HG03558 (cell line): Measurements from ENCODE around the gene CBL.
"Not testable (repeated sequence)": the region's sequence is repeated elsewhere in the genome, so short reads cannot be mapped to it uniquely, and the experiment has no call there.

Experiments used
- ATAC-seq: cut with Tn5 transposase; IDR thresholded peaks from one replicate; pipeline ENCODE4 v1.9.1; 2021; ENCODE audit warnings: moderate number of reproducible peaks; ENCODE audit not compliant: unreplicated experiment; ENCODE audit errors: extremely low read depth

The CBL gene

GRCh38 chr11:119181677-119182412 lies 24.3 kb upstream of the CBL start:
- no peak for ATAC-seq

- not testable (repeated sequence) for ATAC-seq
Observed at GRCh38 chr11:119184399-119184798, 21.7 kb upstream of the CBL start.

GRCh38 chr11:119185981-119186634 lies 20.0 kb upstream of the CBL start:
- ATAC-seq = no peak

GRCh38 chr11:119187123-119187892 lies 18.8 kb upstream of the CBL start:
- no peak for ATAC-seq

- no peak for ATAC-seq
Observed at GRCh38 chr11:119188067-119188466, 18.1 kb upstream of the CBL start.

GRCh38 chr11:119188887-119189286 lies 17.3 kb upstream of the CBL start:
- ATAC-seq = no peak

- ATAC-seq = no peak
Observed at GRCh38 chr11:119189393-119189792, 16.7 kb upstream of the CBL start.

- ATAC-seq = no peak
Observed at GRCh38 chr11:119190531-119190930, 15.6 kb upstream of the CBL start.

- ATAC-seq = not testable (repeated sequence)
Observed at GRCh38 chr11:119191265-119191664, 14.9 kb upstream of the CBL start.

- no peak for ATAC-seq
Observed at GRCh38 chr11:119192111-119192510, 14.0 kb upstream of the CBL start.

GRCh38 chr11:119193001-119193400 lies 13.1 kb upstream of the CBL start:
- no peak for ATAC-seq

- ATAC-seq = no peak
Observed at GRCh38 chr11:119193626-119194025, 12.5 kb upstream of the CBL start.

- no peak for ATAC-seq
Observed at GRCh38 chr11:119194811-119195440, 11.2 kb upstream of the CBL start.

- ATAC-seq = no peak
Observed at GRCh38 chr11:119195680-119196079, 10.5 kb upstream of the CBL start.

- ATAC-seq = no peak
Observed at GRCh38 chr11:119196833-119197483, 9.2 kb upstream of the CBL start.

GRCh38 chr11:119198925-119199324 lies 7.2 kb upstream of the CBL start:
- ATAC-seq = no peak

GRCh38 chr11:119201236-119201635 lies 4.9 kb upstream of the CBL start:
- ATAC-seq = not testable (repeated sequence)

- no peak for ATAC-seq
Observed at GRCh38 chr11:119202554-119202953, 3.6 kb upstream of the CBL start.

GRCh38 chr11:119204066-119204465 lies 2.1 kb upstream of the CBL start:
- no peak for ATAC-seq

- no peak for ATAC-seq
Observed at GRCh38 chr11:119205080-119205479, 1.1 kb upstream of the CBL start.
